ENCODE data around the gene FAM98A. TPM values are rescaled to one million over a fixed set of nuclear protein-coding genes. Genes with fewer than 3 reads are reported as not detected.
A peak's percentile ranks its signal among the peaks of the same experiment; 100 is the strongest.

The FAM98A gene
- total and polyA plus RNA-seq, 10 donors, result 11.8 to 72.4 (median 37.0) TPM

- no peak for DNase-seq
- H3K4me3 ChIP-seq, result peak overlapping the region; percentile 72 to 94 (median 86)
- 27 to 35% (median 30%) methylated on average over 3 of the region's 3 CpGs for WGBS, 5 donors
- H3K9me3 ChIP-seq, result no peaks in the 10 kb centered on the region
- intact Hi-C loops (cut with DNase I; ENCODE audit: low total_unique reads), result no loop called here
- TF ChIP-seq POLR2AphosphoS5 (IDR thresholded peaks at IDR 0.05) (no peak), CTCF (IDR thresholded peaks at IDR 0.05 in 8 of 11, conservative IDR thresholded peaks at IDR 0.05 in 3 of 11) (no peak), POLR2A (IDR thresholded peaks at IDR 0.05) (no peak)
- H3K27me3 ChIP-seq (replicated peaks in 1 of 7), result no peaks in the 10 kb centered on the region
- H3K4me1 ChIP-seq, result peaks cover 17 to 50% (median 30%) of the 10 kb centered on the region in 6 donors
- H3K27ac ChIP-seq, result peak overlapping the region; percentile 32 to 92 (median 90)
- H3K36me3 ChIP-seq, result peaks cover 0 to 6% (median under 1%) of the 10 kb centered on the region in 6 donors
Measured at GRCh38 chr2:33599943-33600192, 769 bp upstream of the FAM98A start.

DNA sequence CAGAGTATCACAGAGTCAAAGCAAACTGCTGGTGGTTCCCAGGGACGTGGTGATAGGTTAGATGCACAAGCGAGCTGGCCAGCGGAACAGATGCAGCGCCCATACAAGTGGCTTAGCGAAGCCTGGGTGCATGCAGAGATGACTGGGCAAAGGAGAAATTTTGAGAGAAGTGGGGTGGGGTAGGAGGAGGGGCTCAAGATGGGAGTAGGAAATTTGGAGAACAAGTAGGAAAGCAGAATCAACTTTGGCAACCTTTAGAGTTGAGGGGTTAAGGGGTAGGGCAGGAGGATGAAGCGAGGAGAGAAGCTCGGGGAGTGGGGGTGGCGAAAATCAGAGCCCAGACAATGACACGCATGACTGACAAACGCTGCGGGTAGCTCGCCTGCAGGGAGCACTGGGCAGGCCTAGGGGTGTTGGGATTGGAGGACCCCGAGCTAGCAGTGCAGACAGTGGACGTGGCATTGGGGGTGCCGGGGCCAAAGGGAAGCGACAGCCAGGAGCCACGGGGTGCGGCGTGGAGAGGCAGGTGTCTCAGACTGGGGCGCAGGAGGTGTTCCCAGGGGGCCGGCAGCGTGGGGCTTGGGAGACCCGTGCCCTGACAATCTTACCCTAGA, 431 bp downstream of the FAM98A start:
- Histone ChIP-seq H3K27me3 (replicated peaks in 1 of 7) (no peaks in the 10 kb centered on the region), H3K4me1 (peaks cover 17 to 58% (median 32%) of the 10 kb centered on the region in 6 donors), H3K9me3 (no peaks in the 10 kb centered on the region), H3K4me3 (peak overlapping the region; percentile 72 to 94 (median 86)), H3K27ac (peak overlapping the region; percentile 43 to 92 (median 90)), H3K36me3 (peaks cover 0 to 16% (median 8%) of the 10 kb centered on the region in 6 donors)
- peak; percentile 82 for DNase-seq
- intact Hi-C loops (cut with DNase I; ENCODE audit: low total_unique reads), result no loop called here
- TF ChIP-seq POLR2A (IDR thresholded peaks at IDR 0.05) (no peak), CTCF (IDR thresholded peaks at IDR 0.05 in 8 of 11, conservative IDR thresholded peaks at IDR 0.05 in 3 of 11) (no peak), POLR2AphosphoS5 (IDR thresholded peaks at IDR 0.05) (no peak)
- WGBS, 5 donors, result 0 to 1% (median 1%) methylated on average over 20 to 23 of the region's 23 CpGs

- no peak for DNase-seq
- no peak for TF ChIP-seq CTCF (IDR thresholded peaks at IDR 0.05 in 8 of 11, conservative IDR thresholded peaks at IDR 0.05 in 3 of 11)
- Histone ChIP-seq H3K4me1 (peaks cover 17 to 71% (median 34%) of the 10 kb centered on the region in 6 donors), H3K4me3 (peak overlapping the region in 2 of 8 donors; percentile 85 to 94), H3K27ac (no peak overlapping the region), H3K36me3 (peaks cover 4 to 33% (median 19%) of the 10 kb centered on the region in 6 donors), H3K9me3 (no peaks in the 10 kb centered on the region), H3K27me3 (replicated peaks in 1 of 7) (no peaks in the 10 kb centered on the region)
- intact Hi-C loops (cut with DNase I; ENCODE audit: low total_unique reads), result no loop called here
- WGBS, 5 donors, result 57 to 80% (median 75%) methylated on average over 3 of the region's 3 CpGs
Measured at GRCh38 chr2:33597026-33597425, 2.1 kb downstream of the FAM98A start.

DNA sequence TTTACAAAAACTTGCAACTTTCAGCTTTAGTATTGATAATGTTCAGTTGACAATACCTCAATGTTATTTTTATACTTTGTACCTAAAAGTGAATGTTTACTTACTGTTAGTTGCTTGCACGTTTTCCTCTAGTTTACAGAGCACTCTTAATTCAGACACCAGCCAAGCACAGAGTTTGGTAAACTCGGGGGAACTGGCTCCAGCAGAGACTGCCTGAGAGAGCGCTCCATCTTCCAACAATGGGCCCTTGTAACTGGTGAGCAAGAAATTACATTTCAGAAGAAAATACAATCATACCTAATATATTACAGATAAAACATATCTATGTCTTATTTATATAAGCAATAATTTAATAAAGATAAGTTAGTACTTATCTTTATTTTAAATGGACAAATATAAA, 3.7 kb downstream of the FAM98A start:
- no peaks in the 10 kb centered on the region for H3K9me3 ChIP-seq
- peaks cover 21 to 78% (median 39%) of the 10 kb centered on the region in 6 donors for H3K4me1 ChIP-seq
- no peak for DNase-seq
- no peak overlapping the region for H3K4me3 ChIP-seq
- H3K27ac ChIP-seq, result no peak overlapping the region
- no peak for TF ChIP-seq POLR2A (IDR thresholded peaks at IDR 0.05)
- no peak for TF ChIP-seq POLR2AphosphoS5 (IDR thresholded peaks at IDR 0.05)
- TF ChIP-seq CTCF (IDR thresholded peaks at IDR 0.05 in 8 of 11, conservative IDR thresholded peaks at IDR 0.05 in 3 of 11), result no peak
- WGBS, 5 donors, result 77 to 90% (median 84%) methylated on average over 3 of the region's 3 CpGs
- no peaks in the 10 kb centered on the region for H3K27me3 ChIP-seq (replicated peaks in 1 of 7)
- H3K36me3 ChIP-seq, result peaks cover 6 to 49% (median 24%) of the 10 kb centered on the region in 6 donors
- intact Hi-C loops (cut with DNase I; ENCODE audit: low total_unique reads), result no loop called here
